ENCODE data around the gene ZNF488. TPM values are rescaled to one million over a fixed set of nuclear protein-coding genes. Genes with fewer than 3 reads are reported as not detected.

ZNF488 gene
- total and polyA plus RNA-seq, 8 donors, result 0.09 to 0.16 TPM; not detected in 6

DNA sequence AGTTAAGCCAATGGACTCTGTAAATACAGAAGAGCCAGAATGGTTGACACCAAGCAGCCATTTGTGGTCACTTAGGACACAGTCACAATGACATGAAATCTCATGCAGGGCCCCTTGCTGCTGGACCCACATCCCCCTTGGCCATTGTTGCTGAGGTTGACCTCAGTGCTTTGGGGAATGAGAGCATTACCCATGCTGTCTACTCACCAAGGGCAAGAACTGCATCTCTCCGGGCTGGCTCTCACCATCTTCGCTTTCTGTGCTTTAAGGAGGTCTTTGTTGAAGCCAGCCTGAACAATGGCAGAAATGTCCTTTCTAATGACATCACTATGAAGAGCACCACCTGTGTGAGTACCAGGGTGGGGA, 30.1 kb upstream of the ZNF488 start:
- DNase-seq (no peak), ATAC-seq (no peak), FAIRE-seq (no peak)
- no peaks in the 10 kb centered on the region for H3K9me3 ChIP-seq
- H3K27me3 ChIP-seq, result no peaks in the 10 kb centered on the region
- TF ChIP-seq, protein P1, sequence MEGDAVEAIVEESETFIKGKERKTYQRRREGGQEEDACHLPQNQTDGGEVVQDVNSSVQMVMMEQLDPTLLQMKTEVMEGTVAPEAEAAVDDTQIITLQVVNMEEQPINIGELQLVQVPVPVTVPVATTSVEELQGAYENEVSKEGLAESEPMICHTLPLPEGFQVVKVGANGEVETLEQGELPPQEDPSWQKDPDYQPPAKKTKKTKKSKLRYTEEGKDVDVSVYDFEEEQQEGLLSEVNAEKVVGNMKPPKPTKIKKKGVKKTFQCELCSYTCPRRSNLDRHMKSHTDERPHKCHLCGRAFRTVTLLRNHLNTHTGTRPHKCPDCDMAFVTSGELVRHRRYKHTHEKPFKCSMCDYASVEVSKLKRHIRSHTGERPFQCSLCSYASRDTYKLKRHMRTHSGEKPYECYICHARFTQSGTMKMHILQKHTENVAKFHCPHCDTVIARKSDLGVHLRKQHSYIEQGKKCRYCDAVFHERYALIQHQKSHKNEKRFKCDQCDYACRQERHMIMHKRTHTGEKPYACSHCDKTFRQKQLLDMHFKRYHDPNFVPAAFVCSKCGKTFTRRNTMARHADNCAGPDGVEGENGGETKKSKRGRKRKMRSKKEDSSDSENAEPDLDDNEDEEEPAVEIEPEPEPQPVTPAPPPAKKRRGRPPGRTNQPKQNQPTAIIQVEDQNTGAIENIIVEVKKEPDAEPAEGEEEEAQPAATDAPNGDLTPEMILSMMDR (IDR thresholded peaks at IDR 0.05), result no peak
- 94 to 95% methylated on average over 2 of the region's 2 CpGs for WGBS, 2 donors
- intact Hi-C loops (cut with DNase I), result no loop called here
- H3K4me1 ChIP-seq, result no peaks in the 10 kb centered on the region
- no peak overlapping the region for H3K27ac ChIP-seq
- no peak overlapping the region for H3K4me3 ChIP-seq
- H3K36me3 ChIP-seq, result no peaks in the 10 kb centered on the region

DNA sequence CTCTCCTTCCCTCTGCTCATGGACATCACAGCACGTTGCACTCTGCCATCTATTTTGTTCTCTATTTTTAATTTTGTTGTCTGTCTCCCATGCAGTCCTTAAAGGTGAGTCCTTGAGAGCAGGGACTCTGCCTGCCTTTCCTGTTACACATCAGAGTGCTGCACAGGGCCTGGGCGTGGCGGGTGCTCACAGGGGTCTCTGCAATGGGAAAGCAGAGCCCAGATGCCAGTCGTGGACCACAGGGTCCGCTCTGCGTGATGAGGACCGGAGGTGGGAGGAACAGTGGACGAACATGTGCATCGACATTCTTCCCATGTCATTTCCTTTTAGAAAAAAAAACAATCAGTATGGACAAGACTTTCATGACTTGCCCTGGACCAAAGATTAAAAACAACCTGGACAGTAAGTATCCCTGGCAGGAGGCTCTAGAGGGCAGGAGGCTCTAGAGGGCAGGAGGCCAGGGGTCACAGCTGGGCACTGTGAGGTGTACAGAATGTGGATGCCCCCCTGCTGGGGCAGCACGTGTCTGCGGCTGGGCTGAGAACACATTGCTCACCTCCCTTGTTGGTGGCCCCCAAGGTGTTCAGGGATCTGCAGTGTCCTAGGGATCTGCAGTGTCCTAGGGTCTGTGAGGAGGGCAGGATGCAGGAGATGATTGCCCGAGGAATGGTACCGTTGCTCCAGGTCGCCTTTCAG, 29.6 kb upstream of the ZNF488 start:
- Histone ChIP-seq H3K27ac (no peak overlapping the region), H3K27me3 (no peaks in the 10 kb centered on the region), H3K4me3 (no peak overlapping the region), H3K36me3 (no peaks in the 10 kb centered on the region), H3K9me3 (no peaks in the 10 kb centered on the region), H3K4me1 (no peaks in the 10 kb centered on the region)
- WGBS, 2 donors, result 71 to 78% methylated on average over 14 of the region's 14 CpGs
- ATAC-seq (no peak), FAIRE-seq (no peak), DNase-seq (no peak)
- TF ChIP-seq, protein P1 (IDR thresholded peaks at IDR 0.05), result no peak
- intact Hi-C loops (cut with DNase I), result no loop called here

DNA sequence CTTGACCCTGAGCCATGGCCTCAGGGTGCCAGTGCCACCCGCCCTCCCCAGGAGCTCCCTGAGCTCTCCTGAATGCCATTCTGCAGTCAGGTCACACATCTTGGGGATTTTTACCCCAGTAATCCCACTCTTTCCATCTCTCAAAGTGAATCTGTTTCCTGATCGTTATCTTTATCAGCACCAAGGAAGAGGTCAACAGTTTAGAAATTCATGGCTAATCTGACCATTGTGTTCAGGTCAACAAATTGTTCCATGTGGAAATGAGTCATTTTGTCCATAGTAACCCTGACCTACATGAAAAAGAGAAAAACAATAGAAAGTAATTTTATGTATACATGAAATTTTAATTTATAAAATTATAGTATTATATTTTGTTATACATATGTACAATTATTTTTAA, 28.8 kb upstream of the ZNF488 start:
- H3K27ac ChIP-seq, result no peak overlapping the region
- WGBS, 2 donors, result 56 to 61% methylated on average over 2 of the region's 2 CpGs
- DNase-seq (no peak), FAIRE-seq (no peak), ATAC-seq (no peak)
- no peaks in the 10 kb centered on the region for H3K4me1 ChIP-seq
- H3K27me3 ChIP-seq, result no peaks in the 10 kb centered on the region
- H3K36me3 ChIP-seq, result no peaks in the 10 kb centered on the region
- H3K4me3 ChIP-seq, result no peak overlapping the region
- intact Hi-C loops (cut with DNase I), result no loop called here
- TF ChIP-seq, protein P1 (IDR thresholded peaks at IDR 0.05), result no peak
- H3K9me3 ChIP-seq, result no peaks in the 10 kb centered on the region

DNA sequence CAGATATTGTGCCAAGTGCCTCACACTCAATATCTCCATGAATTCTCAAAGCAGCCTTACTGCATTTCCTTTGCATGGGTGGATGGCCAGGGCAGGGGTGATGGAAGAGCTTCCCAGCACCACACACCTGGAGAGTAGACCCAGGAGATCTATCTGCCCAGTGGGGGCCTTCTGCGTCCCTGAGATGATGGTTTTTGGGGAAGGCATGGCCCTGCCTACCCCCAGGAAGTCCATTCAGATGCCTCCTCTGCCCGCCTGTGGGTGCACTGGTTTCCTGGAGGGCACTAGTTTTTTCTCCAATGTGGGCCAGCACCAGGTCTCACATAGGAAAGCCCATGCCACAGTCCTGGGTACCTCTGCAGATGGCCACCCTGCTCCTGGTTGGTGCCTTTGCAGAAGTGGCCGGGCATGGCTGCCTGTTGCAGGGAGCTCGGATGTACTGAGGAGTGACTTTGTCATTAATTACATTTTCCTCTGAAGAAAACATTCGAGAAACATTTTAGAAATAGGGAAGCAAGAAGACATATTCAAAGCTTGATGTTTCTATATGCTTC, 28.2 kb upstream of the ZNF488 start:
- no peak for DNase-seq

More for the DNA sequence above, 28.2 kb upstream of the ZNF488 start:
- no peaks in the 10 kb centered on the region for H3K4me1 ChIP-seq
- intact Hi-C loops (cut with DNase I), result no loop called here
- no peak for FAIRE-seq
- no peaks in the 10 kb centered on the region for H3K9me3 ChIP-seq
- no peaks in the 10 kb centered on the region for H3K36me3 ChIP-seq
- WGBS, 2 donors, result 77 to 86% methylated on average over 5 of the region's 5 CpGs
- H3K27ac ChIP-seq, result no peak overlapping the region
- ATAC-seq, result no peak
- TF ChIP-seq, protein P1 (IDR thresholded peaks at IDR 0.05), result no peak
- H3K27me3 ChIP-seq, result no peaks in the 10 kb centered on the region
- no peak overlapping the region for H3K4me3 ChIP-seq
